ENCODE data around the gene RSPO4. TPM values are rescaled to one million over a fixed set of nuclear protein-coding genes. Genes with fewer than 3 reads are reported as not detected.
A peak's percentile ranks its signal among the peaks of the same experiment; 100 is the strongest.

The RSPO4 gene
- total RNA-seq, 3 donors from 2014 or later: not detected

DNA sequence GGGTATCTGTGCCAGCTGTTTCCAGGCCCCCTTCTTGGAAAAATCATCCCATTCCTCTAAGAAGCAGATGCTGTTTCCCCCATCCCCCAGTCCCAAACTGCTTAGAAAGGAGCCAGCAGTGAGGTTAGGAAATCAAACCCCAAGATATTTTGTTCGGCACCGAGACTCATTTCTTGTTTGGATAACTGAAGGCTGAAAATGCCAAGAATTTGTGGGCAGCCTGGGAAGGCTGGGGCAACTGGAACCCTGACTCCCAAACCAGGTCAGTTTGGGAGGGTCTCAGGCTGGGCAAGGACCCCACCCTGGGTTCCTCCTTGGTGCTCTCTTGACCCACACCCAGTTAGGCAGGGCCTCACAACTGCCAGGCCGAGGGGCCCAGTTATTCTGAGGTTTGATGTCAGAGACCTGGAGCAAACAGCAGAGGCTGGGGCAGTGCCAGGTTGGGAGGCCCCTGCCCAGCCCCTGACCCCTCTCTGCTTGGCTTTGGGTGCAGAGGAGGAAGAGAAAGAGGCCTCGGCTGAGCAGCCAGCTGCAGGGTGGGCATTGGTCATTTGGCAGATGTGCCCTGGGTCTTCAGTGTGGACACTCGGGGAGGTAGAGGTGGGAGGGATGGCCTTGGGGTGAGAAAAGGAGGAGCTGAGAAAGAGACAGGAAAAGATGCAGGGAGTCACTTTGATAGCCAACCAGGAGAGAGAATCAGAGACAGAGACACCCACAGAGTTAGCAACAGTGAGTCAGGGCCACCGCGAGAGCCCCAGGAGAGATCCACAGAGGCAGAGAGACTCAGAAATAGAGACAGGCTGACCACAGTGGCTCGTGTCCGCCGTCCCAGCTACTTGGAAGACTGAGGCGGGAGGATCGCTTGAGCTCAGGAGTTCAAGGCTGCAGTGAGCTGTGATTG, 91.0 kb downstream of the RSPO4 start:
- H3K4me1 ChIP-seq: no peaks in the 10 kb centered on the region
- intact Hi-C loops (cut with DNase I; ENCODE audit: low total_unique reads): loop anchor here (1.0 kb wide), 1 partner anchor 20 kb away; no protein-coding TSS in a partner anchor
- no peak for DNase-seq (ENCODE audit: low spot score in 2 of 2)
- no peak for TF ChIP-seq POLR2AphosphoS5 (IDR thresholded peaks at IDR 0.05)
- TF ChIP-seq, protein P1, sequence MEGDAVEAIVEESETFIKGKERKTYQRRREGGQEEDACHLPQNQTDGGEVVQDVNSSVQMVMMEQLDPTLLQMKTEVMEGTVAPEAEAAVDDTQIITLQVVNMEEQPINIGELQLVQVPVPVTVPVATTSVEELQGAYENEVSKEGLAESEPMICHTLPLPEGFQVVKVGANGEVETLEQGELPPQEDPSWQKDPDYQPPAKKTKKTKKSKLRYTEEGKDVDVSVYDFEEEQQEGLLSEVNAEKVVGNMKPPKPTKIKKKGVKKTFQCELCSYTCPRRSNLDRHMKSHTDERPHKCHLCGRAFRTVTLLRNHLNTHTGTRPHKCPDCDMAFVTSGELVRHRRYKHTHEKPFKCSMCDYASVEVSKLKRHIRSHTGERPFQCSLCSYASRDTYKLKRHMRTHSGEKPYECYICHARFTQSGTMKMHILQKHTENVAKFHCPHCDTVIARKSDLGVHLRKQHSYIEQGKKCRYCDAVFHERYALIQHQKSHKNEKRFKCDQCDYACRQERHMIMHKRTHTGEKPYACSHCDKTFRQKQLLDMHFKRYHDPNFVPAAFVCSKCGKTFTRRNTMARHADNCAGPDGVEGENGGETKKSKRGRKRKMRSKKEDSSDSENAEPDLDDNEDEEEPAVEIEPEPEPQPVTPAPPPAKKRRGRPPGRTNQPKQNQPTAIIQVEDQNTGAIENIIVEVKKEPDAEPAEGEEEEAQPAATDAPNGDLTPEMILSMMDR (IDR thresholded peaks at IDR 0.05): no peak
- H3K9me3 ChIP-seq: no peaks in the 10 kb centered on the region
- H3K27me3 ChIP-seq: peaks cover 0 to 12% of the 10 kb centered on the region in 2 donors
- H3K4me3 ChIP-seq: no peak overlapping the region
- no peaks in the 10 kb centered on the region for H3K36me3 ChIP-seq
- peak overlapping the region in 1 of 2 donors; percentile 68 for H3K27ac ChIP-seq

DNA sequence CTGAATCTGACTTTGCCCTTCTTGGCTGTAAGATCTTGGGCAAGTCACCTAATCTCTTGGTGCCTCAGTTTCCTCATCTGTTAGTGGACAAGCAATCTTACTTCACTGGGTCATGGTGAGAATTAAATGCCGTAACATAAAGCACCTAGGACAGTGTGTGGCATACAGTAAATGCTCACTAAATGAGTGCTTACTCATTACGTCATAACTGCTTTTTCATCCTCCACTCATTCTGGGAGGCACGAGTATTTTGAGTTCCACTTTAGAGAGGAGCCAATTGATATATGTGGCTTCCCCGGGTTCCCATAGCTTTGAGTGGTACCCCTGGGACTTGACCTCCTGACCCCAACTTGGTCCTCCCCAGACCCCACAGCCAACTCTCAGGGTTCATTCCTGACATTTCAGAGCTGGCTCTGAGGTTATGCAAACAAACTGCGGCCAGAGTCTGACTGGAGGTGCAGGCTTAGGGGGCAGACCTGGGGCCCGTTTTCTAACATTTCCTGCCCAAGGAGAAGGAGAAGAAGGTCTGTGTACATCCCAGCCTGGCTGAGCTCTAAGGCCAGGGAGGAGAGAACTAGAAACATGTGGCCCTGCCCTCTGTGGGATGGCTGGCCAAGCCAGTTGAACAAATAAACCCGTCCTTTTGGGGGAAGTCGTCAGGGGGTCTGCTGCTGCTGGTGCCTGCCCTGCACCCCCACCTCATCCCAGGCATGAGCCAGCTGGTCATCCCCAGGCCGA, 91.8 kb downstream of the RSPO4 start:
- DNase-seq (ENCODE audit: low spot score in 2 of 2): no peak
- H3K27ac ChIP-seq: peak overlapping the region in 1 of 2 donors; percentile 68
- intact Hi-C loops (cut with DNase I; ENCODE audit: low total_unique reads): no loop called here
- no peaks in the 10 kb centered on the region for H3K36me3 ChIP-seq
- H3K27me3 ChIP-seq: peaks cover 0 to 12% of the 10 kb centered on the region in 2 donors
- no peak overlapping the region for H3K4me3 ChIP-seq
- H3K9me3 ChIP-seq: no peaks in the 10 kb centered on the region
- TF ChIP-seq POLR2AphosphoS5 (IDR thresholded peaks at IDR 0.05) (no peak), POLR2A (IDR thresholded peaks at IDR 0.05) (no peak)
- TF ChIP-seq, protein P1 (IDR thresholded peaks at IDR 0.05): no peak
- H3K4me1 ChIP-seq: no peaks in the 10 kb centered on the region

DNA sequence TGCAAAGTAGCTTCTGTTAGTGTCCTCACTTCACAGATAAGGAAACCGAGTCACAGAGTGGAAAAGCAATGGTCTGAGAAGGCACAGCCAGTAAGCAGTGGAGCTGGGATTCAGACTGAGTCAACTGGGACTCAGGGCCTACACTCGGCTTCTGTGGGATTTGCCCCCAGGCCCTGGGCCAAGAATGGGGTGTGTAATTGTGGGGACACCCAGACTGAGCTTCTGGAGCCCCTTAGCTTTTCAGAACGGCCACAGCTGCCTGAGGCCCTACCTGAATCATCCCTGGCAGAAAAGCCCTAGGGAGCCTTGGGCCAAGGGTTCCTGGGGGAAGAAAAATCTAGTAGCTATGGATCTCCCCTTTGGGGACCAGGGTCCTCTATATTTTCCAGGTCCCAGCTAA, 92.5 kb downstream of the RSPO4 start:
- H3K27me3 ChIP-seq: peaks cover 0 to 12% of the 10 kb centered on the region in 2 donors
- intact Hi-C loops (cut with DNase I; ENCODE audit: low total_unique reads): no loop called here
- H3K4me1 ChIP-seq: no peaks in the 10 kb centered on the region
- no peak for TF ChIP-seq POLR2AphosphoS5 (IDR thresholded peaks at IDR 0.05)
- TF ChIP-seq, protein P1 (IDR thresholded peaks at IDR 0.05): no peak
- no peak for TF ChIP-seq POLR2A (IDR thresholded peaks at IDR 0.05)
- H3K4me3 ChIP-seq: no peak overlapping the region
- no peaks in the 10 kb centered on the region for H3K36me3 ChIP-seq
- H3K9me3 ChIP-seq: no peaks in the 10 kb centered on the region
- no peak overlapping the region for H3K27ac ChIP-seq
- DNase-seq (ENCODE audit: low spot score in 2 of 2): no peak

Other genes with a start within 250 kb of the RSPO4 start
- 1 to 10 TPM in 2 of 3 donors, under 1 TPM in 1; 0.16 to 7.2 (median 4.1) TPM for gene SLC52A3, start 233.8 kb downstream of the RSPO4 start, total RNA-seq
- gene FAM110A, start 168.6 kb downstream of the RSPO4 start, total RNA-seq: 10 to 100 TPM in 1 of 3 donors, 1 to 10 TPM in 2; 4.0 to 18.9 (median 8.2) TPM
- gene ANGPT4, start 86.0 kb downstream of the RSPO4 start, total RNA-seq: 10 to 100 TPM in 1 of 3 donors, 1 to 10 TPM in 1, under 1 TPM in 1; 0.66 to 18.4 (median 1.0) TPM
- 10 to 100 TPM; 71.7 to 98.4 (median 75.1) TPM for gene PSMF1, start 116.3 kb upstream of the RSPO4 start, total RNA-seq
- gene TMEM74B, start 182.7 kb upstream of the RSPO4 start, total RNA-seq: 1 to 10 TPM in 2 of 3 donors, under 1 TPM in 1; 0.73 to 4.3 (median 1.1) TPM
- gene C20orf202, start 201.1 kb upstream of the RSPO4 start, total RNA-seq: under 1 TPM in 2 of 3 donors, not detected in 1; 0.33 to 0.48 TPM
- not detected for gene RAD21L1, start 223.7 kb upstream of the RSPO4 start, total RNA-seq